ENCODE measurements around the gene LMOD2. TPM values are rescaled to one million over a fixed set of nuclear protein-coding genes. Genes with fewer than 3 reads are reported as not detected.

Gene LMOD2
- total RNA-seq, 1 donor from 2014 or later, result not detected

- Histone ChIP-seq H3K36me3 (ENCODE audit: insufficient read depth, low read length) (no peaks in the 10 kb centered on the region), H3K9me3 (ENCODE audit: insufficient read depth, low read depth, low read length) (no peaks in the 10 kb centered on the region), H3K4me2 (ENCODE audit: low read length) (no peak overlapping the region), H3K79me2 (ENCODE audit: insufficient read depth, low read length) (no peaks in the 10 kb centered on the region), H2AFZ (ENCODE audit: low read depth, low read length) (no peak overlapping the region), H3K4me3 (ENCODE audit: insufficient read depth, low read depth, low read length) (no peak overlapping the region), H3K27ac (ENCODE audit: low read depth, low read length) (no peak overlapping the region), H4K20me1 (ENCODE audit: insufficient read depth, low read length) (no peaks in the 10 kb centered on the region), H3K27me3 (ENCODE audit: insufficient read depth, low read length) (no peaks in the 10 kb centered on the region), H3K4me1 (ENCODE audit: insufficient read depth, low read length) (peaks cover 9% of the 10 kb centered on the region), H3K9ac (ENCODE audit: low read length) (no peak overlapping the region)
- Mint-ChIP-seq H3K36me3 (ENCODE audit: low read depth, unreplicated experiment) (peaks cover 1% of the 10 kb centered on the region), H3K27me3 (ENCODE audit: low read depth, unreplicated experiment) (no peaks in the 10 kb centered on the region), H3K4me1 (ENCODE audit: low read depth, unreplicated experiment) (peaks cover 10% of the 10 kb centered on the region), H3K9me3 (ENCODE audit: unreplicated experiment) (no peaks in the 10 kb centered on the region), H3K4me3 (ENCODE audit: unreplicated experiment) (no peak overlapping the region), H3K27ac (ENCODE audit: unreplicated experiment) (no peak overlapping the region)
- DNase-seq (ENCODE audit: low read depth), result no peak
- TF ChIP-seq CTCF (IDR thresholded peaks at IDR 0.05; ENCODE audit: insufficient read depth, low read depth, low read length) (no peak), EZH2 (IDR thresholded peaks at IDR 0.05; ENCODE audit: insufficient read depth, low read length) (no peak)
- no peak for FAIRE-seq
Measured at GRCh38 chr7:123677061-123677715, 21.5 kb downstream of the LMOD2 start.

- Mint-ChIP-seq H3K4me3 (ENCODE audit: unreplicated experiment) (no peak overlapping the region), H3K9me3 (ENCODE audit: unreplicated experiment) (no peaks in the 10 kb centered on the region), H3K27ac (ENCODE audit: unreplicated experiment) (no peak overlapping the region), H3K36me3 (ENCODE audit: low read depth, unreplicated experiment) (peaks cover 1% of the 10 kb centered on the region), H3K4me1 (ENCODE audit: low read depth, unreplicated experiment) (peaks cover 7% of the 10 kb centered on the region), H3K27me3 (ENCODE audit: low read depth, unreplicated experiment) (no peaks in the 10 kb centered on the region)
- no peak for DNase-seq (ENCODE audit: low read depth)
- H3K79me2 ChIP-seq (ENCODE audit: insufficient read depth, low read length), result no peaks in the 10 kb centered on the region
- FAIRE-seq, result no peak
- no peak overlapping the region for H3K4me3 ChIP-seq (ENCODE audit: insufficient read depth, low read depth, low read length)
- H3K27me3 ChIP-seq (ENCODE audit: insufficient read depth, low read length), result no peaks in the 10 kb centered on the region
- no peak overlapping the region for H3K4me2 ChIP-seq (ENCODE audit: low read length)
- no peaks in the 10 kb centered on the region for H3K36me3 ChIP-seq (ENCODE audit: insufficient read depth, low read length)
- H3K9ac ChIP-seq (ENCODE audit: low read length), result no peak overlapping the region
- H3K27ac ChIP-seq (ENCODE audit: low read depth, low read length), result no peak overlapping the region
- peaks cover 8% of the 10 kb centered on the region for H3K4me1 ChIP-seq (ENCODE audit: insufficient read depth, low read length)
- TF ChIP-seq CTCF (IDR thresholded peaks at IDR 0.05; ENCODE audit: insufficient read depth, low read depth, low read length), result no peak
- no peak for TF ChIP-seq EZH2 (IDR thresholded peaks at IDR 0.05; ENCODE audit: insufficient read depth, low read length)
- H4K20me1 ChIP-seq (ENCODE audit: insufficient read depth, low read length), result no peaks in the 10 kb centered on the region
- H2AFZ ChIP-seq (ENCODE audit: low read depth, low read length), result no peak overlapping the region
- no peaks in the 10 kb centered on the region for H3K9me3 ChIP-seq (ENCODE audit: insufficient read depth, low read depth, low read length)
Measured at GRCh38 chr7:123679614-123680013, 23.9 kb downstream of the LMOD2 start.

- TF ChIP-seq EZH2 (IDR thresholded peaks at IDR 0.05; ENCODE audit: insufficient read depth, low read length) (no peak), CTCF (IDR thresholded peaks at IDR 0.05; ENCODE audit: insufficient read depth, low read depth, low read length) (no peak)
- Mint-ChIP-seq H3K4me3 (ENCODE audit: unreplicated experiment) (no peak overlapping the region), H3K4me1 (ENCODE audit: low read depth, unreplicated experiment) (peaks cover 5% of the 10 kb centered on the region), H3K27ac (ENCODE audit: unreplicated experiment) (no peak overlapping the region), H3K9me3 (ENCODE audit: unreplicated experiment) (no peaks in the 10 kb centered on the region), H3K36me3 (ENCODE audit: low read depth, unreplicated experiment) (peaks cover 1% of the 10 kb centered on the region), H3K27me3 (ENCODE audit: low read depth, unreplicated experiment) (no peaks in the 10 kb centered on the region)
- Histone ChIP-seq H2AFZ (ENCODE audit: low read depth, low read length) (no peak overlapping the region), H3K9ac (ENCODE audit: low read length) (no peak overlapping the region), H3K79me2 (ENCODE audit: insufficient read depth, low read length) (no peaks in the 10 kb centered on the region), H3K4me1 (ENCODE audit: insufficient read depth, low read length) (peaks cover 2% of the 10 kb centered on the region), H3K9me3 (ENCODE audit: insufficient read depth, low read depth, low read length) (no peaks in the 10 kb centered on the region), H4K20me1 (ENCODE audit: insufficient read depth, low read length) (no peaks in the 10 kb centered on the region), H3K27me3 (ENCODE audit: insufficient read depth, low read length) (no peaks in the 10 kb centered on the region), H3K4me2 (ENCODE audit: low read length) (no peak overlapping the region), H3K4me3 (ENCODE audit: insufficient read depth, low read depth, low read length) (no peak overlapping the region), H3K27ac (ENCODE audit: low read depth, low read length) (no peak overlapping the region), H3K36me3 (ENCODE audit: insufficient read depth, low read length) (no peaks in the 10 kb centered on the region)
- FAIRE-seq (no peak), DNase-seq (ENCODE audit: low read depth) (no peak)
Measured at GRCh38 chr7:123680580-123680979, 24.9 kb downstream of the LMOD2 start.
